ENCODE measurements around the gene MTO1.
"Not testable (repeated sequence)": the region's sequence is repeated elsewhere in the genome, so short reads cannot be mapped to it uniquely, and the experiment has no call there.

The MTO1 gene

DNA sequence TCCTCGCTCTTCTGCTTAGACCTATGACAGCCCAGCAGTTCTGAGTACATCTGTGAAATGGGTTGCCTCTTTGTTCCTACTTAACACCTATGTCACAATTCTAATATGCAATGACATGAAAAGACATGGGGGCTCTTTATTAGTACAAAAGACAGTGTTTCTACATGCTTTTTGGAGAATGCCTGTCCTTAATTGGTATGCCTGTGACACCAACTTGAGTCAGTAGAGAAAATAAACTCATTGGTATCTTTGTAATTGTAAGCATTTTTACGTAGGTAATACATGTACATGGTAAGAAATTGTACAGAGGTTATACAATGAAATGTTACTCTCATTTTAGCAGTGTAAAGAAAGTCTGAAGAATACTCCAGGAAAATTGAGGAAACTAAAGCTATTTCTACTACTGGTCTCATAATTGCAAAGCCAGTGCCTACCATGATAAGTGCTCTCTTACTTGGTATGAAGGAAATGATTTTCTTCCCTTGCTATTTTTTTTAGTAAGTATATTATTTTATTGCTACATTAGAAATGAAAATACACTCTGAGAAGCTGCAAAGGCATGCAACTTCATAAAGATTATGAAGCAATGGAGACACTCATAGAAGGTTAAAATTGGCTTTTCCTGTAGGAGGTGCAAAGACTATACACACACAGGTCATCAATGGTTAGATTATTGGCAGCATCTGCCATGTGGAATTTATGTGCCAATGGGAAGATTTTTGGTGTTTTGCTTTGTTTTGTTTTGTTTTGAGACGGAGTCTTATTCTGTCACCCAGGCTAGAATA, 64.2 kb downstream of the MTO1 start:
- no peak for DNase-seq (ENCODE audit: low spot score)

DNA sequence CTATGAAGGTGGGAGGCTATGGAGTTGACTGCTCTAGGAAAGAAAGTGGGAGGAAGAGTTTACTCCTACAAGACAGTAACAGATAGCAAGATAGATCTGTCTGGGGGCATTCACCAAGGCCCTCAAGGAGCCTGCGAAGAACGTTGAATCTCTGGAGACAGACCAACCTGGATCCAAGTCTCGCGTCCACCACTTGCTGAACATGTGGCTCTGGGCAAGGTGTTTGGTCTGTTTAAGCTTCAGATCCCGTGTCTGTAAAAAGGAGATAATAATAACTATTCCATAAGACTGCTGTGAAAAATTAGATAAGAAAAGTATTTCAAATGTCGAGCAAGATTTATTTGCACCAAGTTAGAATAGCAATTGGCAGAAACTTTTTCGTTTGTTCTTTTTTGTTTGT, 67.4 kb downstream of the MTO1 start:
- no peak for DNase-seq (ENCODE audit: low spot score)

DNA sequence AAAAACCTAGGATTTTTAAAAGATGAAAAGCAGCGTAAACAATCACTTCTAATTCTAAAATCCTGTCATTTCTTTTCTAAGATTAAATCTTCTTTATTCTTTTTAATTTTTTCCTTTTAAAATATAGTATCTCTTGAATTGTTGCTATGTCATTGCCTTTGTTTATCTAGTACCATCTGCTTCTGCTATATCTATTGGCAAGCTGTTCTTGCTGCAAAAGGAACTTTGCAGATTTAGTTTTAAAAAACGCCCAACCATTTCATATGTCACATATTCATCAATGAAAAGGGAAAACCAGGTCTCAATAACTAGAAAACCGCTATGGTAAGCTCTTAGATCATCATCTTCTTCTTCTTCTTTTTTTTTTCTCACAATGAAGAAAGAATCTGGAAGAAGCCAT, 70.8 kb downstream of the MTO1 start:
- no peak for DNase-seq (ENCODE audit: low spot score)

DNA sequence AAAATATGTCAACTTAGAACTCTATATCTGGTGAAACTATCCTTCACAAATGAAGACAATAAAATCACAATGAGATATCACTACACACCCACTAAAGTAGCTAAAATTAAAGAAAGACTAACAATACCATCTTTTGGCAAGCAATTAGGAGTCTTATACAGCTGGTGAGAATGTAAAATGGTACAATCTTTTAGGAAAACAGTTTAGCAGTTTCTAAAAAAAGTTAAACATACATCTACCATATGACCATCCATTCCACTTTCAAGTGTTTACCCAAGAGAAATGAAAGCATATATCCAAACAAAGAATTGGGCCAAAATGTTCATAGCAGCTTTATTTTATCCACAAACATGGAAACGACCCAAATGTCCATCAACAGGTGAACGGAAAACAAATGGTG, 73.1 kb downstream of the MTO1 start:
- DNase-seq (ENCODE audit: low spot score) = no peak

DNA sequence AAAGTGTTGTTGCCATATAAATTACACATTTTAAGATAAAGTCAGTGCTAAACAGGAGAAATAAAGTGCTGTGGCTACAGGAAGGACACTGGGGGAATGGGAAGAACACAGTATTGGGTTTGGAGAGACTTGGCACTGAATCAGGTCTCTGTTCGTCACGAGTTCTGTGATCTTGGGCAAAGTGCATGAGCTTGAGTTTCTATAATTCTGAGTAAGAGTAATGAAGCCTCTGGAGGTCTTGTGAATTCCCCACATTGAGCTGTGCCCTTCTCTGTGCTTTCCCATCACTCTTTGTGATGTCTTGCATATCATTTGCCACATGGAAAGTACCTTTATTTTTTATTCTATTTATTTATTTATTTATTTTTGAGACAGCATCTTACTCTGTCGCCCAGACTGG, 76.1 kb downstream of the MTO1 start:
- DNase-seq (ENCODE audit: low spot score) = peak; percentile 16

DNA sequence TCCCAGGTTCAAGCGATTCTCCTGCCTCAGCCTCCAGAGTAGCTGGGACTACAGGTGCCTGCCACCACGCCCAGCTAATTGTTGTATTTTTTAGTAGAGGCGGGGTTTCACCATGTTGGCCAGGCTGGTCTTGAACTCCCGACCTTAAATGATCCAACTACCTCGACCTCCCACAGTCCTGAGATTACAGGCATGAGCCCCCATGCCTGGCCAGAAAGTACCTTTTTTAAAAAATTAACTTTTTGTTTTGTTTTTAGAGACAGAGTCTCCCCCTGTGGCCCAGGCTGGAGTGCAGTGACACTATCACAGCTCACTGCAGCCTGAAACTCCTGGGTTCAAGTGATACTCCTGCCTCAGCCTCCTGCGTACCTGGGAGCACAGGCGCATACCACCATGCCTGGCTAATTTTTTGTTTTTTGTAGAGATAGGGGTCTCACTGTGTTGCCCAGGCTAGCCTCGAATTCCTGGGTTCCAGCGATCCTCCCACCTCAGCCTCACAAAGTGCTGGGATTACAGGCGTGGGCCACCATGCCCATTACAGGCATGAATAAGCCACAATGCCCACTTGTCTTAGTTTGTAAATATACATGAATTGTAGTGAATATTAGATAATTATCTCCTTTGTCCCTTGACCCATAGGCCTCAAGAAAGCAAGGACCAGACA, 76.7 kb downstream of the MTO1 start:
- DNase-seq (ENCODE audit: low spot score) = no peak

DNA sequence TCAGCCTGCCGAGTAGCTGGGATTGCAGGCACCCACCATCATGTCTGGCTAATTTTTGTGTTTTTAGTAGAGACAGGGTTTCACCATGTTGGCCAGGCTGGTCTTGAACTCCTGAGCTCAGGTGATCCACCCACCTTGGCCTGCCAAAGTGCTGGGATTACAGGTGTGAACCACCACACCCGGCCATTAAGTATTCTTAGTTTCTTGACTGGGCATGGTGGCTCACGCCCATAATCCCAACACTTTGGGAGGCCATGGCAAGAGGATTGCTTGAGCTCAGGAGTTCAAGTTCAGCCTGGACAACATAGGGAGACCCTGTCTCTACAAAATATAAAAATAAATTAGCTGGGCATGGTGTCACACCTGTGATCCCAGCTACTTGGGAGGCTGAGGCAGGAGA, 80.9 kb downstream of the MTO1 start:
- not testable (repeated sequence) for DNase-seq (ENCODE audit: low spot score)

DNA sequence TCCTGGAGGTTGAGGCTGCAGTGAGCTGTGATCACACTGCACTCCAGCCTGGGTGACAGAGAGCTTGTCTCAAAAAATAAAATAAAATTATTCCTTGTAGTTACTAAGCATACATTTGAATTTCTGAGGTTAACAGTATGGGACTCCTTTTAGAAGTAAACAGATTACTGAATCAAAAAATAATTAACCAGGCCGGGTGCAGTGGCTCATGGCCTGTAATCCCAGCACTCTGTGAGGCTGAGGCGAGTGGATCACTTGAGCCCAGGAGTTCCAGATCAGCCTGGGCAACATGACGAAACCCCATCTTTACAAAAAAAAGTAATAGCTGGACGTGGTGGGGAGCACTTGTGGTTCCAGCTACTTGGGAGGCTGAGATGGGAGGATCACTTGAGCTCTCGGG, 81.4 kb downstream of the MTO1 start:
- peak; percentile 20 for DNase-seq (ENCODE audit: low spot score)

DNA sequence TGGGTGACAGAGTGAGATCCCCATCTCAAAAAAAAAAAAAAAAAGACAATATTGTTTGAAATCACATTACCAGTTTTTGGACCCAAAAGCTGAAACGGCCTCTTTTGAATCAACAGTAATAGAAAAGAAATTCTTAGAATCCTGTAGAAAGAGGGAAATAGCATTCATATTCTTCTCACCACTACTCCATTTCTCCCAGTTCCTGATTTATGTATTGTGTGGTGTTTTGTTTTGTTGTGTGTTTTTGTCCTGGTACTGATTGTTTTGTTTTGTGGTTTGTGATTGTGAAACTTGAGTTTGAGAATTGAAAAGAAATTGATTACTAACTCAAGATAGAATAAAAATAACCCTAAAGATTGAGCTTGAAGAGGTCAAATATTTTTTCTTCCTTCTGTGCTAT, 85.5 kb downstream of the MTO1 start:
- no peak for DNase-seq (ENCODE audit: low spot score)

DNA sequence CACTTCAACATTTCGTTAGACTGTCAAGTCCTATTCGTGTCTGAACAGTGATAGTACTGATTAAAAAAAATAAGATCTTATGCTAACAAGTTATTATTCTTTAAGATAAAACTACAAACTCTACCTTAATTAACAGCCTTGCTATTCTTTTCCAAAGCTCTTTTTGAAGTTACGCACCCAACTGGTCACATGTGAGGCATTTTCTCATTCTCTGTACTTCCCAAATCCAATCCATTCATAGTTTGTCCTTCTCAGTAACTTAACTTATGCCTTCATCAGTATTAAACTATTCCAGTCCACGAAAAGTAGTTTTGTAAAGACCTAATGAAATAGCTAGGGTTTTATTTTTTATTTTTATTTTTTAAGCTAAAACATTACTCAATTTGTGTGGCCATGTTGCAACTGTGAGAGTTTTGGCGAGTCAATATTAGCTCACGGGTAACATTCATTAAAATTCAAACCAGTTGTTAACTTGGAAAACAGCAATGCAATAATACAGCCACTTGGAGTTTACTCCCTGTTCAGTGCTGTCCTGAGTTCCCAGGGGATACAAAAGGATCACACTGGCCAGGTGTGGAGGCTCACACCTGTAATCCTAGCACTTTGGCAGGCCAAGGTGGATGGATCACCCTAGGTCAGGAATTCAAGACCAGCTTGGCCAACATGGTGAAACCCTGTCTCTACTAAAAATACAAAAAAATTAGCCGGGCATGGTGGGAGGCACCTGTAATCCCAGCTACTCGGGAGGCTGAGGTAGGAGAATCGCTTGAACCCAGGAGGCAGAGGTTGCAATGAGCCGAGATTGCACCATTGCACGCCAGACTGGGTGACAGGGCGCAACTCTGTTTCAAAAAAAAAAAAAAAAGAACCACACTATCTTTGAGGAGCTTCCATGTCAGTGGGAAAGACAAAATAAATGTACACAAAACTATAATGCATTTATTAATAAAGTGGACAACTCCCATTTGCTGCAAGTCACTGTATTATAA, 87.2 kb downstream of the MTO1 start:
- DNase-seq (ENCODE audit: low spot score) = no peak

DNA sequence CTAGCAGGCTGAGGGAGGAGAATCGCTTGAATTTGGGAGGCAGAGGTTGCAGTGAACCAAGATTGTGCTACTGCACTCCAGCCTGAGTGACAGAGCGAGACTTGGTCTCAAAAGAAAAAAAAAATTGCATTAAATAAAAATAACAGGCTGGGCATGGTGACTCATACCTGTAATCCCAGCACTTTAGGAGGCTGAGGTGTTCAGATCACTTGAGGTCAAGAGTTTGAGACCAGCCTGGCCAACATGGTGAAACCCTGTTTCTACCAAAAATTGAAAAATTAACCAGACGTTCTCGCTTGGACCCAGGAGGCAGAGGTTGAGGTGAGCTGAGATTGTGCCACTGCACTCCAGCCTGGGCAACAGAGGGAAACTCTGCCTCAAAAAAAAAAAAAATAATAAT, 89.6 kb downstream of the MTO1 start:
- DNase-seq (ENCODE audit: low spot score) = not testable (repeated sequence)

DNA sequence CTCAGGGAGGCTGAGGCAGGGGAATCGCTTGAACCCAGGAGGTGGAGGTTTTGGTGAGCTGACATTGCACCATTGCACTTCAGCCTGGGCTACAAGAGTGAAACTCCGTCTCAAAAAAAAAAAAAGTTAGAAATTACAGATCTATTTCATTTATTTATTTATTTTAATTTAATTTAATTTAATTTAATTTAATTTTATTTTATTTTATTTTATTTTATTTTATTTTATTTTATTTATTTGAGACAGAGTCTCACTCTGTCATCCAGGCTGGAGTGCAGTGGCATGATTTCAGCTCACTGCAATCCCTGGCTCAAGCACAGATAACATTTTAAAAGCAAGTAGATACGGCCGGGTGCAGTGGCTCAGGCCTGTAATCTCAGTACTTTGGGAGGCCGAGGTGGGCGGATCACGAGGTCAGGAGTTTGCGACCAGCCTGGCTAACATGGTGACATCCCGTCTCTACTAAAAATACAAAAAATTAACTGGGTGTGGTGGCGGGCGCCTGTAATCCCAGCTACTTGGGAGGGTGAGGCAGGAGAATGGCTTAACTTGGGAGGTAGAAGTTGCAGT, 93.9 kb downstream of the MTO1 start:
- not testable (repeated sequence) for DNase-seq (ENCODE audit: low spot score)

DNA sequence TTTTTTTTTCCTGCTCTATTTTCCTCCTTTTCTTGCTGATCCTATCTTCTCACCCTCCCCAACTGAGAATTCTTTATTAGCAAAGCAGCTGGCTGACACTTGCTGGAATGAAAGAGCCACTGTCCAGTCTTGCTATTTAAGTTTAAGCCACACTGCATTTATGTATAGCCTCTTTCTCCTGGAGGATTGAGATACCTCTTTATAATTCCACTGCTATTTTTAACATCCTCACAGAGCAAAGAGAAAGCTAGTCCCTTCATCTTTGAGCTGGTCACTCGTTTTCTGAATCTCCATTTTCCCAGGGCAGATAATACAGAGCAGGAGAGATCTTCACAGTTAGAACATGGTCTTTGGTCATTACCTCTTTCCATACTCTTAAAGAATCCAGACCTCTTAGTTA, 95.3 kb downstream of the MTO1 start:
- no peak for DNase-seq (ENCODE audit: low spot score)
